ENCODE measurements around the gene DQX1.
A peak's percentile ranks its signal among the peaks of the same experiment; 100 is the strongest.

The DQX1 gene

DNA sequence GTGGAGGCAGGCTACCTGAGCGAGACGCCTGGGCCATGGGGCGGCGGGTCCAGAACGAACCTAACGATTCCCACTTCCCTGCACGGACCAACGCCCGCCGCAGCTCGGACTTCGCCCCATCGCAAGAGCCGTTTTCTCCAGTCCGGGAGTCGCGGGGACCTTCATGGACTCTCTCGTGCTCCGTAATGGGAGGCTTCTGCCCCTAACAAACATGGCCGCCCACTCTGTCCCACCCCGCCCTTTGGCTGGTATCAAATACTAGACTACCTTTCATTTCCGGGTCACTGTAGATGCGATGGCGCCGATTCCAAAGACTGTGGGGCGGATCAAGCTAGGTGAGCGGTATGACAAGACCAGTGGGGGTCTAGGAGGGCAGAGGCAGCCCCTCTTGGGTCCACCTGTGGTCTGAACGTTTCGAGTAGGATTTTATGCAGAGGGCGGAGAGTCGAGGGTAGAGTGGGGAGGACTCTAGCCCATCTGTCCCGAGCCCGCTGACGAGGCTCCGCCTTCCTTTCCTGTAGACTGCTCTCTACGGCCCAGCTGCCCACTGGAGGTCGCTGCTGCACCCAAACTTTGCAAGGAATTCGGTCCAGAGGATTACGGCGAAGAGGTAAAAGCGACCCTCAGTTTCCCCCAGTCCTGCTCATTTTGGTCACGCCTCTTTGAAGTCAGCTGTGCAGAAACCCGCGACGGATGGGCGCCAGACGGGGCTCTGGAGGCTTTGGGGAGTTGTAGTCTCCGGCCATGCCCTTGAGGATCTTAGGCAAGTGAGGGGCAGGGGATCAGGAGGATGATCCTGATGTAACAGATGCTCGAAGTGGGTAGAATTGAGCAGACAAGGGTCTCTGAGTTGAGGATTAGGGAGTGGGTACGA lies 43.0 kb downstream of the DQX1 start, which contains the start of the genes CCDC142 and TTC31:
Gene CCDC142, minus strand, starts transcription at position 198 of the 874 bp plus-strand sequence. Its CDS starts 161 bp downstream, at position 37.
Gene TTC31, plus strand, starts transcription at position 281 of the 874 bp plus-strand sequence. Its CDS starts 15 bp downstream, at position 296.
- peak within 1 kb of the TSS; percentile 91 for H3K4me3 ChIP-seq (replicated peaks; ENCODE audit: insufficient read depth, low read length)
- H3K27ac ChIP-seq (replicated peaks): peak within 1 kb of the TSS; percentile 75
- H3K27me3 ChIP-seq (ENCODE audit: insufficient read depth, poor library complexity, severe bottlenecking): no peaks in the 10 kb centered on the region
- TF ChIP-seq SPI1 (IDR thresholded peaks at IDR 0.05; ENCODE audit: borderline replicate concordance, low read depth) (no peak), POLR2AphosphoS5 (IDR thresholded peaks at IDR 0.05; ENCODE audit: low read depth) (peak; percentile 47; the same call in 1 of the 2 replicates), GABPA (IDR thresholded peaks at IDR 0.05; ENCODE audit: low read depth) (peak; percentile 87)
- TF ChIP-seq, protein P1, sequence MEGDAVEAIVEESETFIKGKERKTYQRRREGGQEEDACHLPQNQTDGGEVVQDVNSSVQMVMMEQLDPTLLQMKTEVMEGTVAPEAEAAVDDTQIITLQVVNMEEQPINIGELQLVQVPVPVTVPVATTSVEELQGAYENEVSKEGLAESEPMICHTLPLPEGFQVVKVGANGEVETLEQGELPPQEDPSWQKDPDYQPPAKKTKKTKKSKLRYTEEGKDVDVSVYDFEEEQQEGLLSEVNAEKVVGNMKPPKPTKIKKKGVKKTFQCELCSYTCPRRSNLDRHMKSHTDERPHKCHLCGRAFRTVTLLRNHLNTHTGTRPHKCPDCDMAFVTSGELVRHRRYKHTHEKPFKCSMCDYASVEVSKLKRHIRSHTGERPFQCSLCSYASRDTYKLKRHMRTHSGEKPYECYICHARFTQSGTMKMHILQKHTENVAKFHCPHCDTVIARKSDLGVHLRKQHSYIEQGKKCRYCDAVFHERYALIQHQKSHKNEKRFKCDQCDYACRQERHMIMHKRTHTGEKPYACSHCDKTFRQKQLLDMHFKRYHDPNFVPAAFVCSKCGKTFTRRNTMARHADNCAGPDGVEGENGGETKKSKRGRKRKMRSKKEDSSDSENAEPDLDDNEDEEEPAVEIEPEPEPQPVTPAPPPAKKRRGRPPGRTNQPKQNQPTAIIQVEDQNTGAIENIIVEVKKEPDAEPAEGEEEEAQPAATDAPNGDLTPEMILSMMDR (IDR thresholded peaks at IDR 0.05; ENCODE audit: insufficient read depth, low read length): peak; percentile 92
- TF ChIP-seq, protein P2, sequence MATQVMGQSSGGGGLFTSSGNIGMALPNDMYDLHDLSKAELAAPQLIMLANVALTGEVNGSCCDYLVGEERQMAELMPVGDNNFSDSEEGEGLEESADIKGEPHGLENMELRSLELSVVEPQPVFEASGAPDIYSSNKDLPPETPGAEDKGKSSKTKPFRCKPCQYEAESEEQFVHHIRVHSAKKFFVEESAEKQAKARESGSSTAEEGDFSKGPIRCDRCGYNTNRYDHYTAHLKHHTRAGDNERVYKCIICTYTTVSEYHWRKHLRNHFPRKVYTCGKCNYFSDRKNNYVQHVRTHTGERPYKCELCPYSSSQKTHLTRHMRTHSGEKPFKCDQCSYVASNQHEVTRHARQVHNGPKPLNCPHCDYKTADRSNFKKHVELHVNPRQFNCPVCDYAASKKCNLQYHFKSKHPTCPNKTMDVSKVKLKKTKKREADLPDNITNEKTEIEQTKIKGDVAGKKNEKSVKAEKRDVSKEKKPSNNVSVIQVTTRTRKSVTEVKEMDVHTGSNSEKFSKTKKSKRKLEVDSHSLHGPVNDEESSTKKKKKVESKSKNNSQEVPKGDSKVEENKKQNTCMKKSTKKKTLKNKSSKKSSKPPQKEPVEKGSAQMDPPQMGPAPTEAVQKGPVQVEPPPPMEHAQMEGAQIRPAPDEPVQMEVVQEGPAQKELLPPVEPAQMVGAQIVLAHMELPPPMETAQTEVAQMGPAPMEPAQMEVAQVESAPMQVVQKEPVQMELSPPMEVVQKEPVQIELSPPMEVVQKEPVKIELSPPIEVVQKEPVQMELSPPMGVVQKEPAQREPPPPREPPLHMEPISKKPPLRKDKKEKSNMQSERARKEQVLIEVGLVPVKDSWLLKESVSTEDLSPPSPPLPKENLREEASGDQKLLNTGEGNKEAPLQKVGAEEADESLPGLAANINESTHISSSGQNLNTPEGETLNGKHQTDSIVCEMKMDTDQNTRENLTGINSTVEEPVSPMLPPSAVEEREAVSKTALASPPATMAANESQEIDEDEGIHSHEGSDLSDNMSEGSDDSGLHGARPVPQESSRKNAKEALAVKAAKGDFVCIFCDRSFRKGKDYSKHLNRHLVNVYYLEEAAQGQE (IDR thresholded peaks at IDR 0.05; ENCODE audit: insufficient replicate concordance, low read depth): no peak
- peak in 1 of 2 experiments; percentile 98 for DNase-seq (ENCODE audit: low read depth in 1 of 2, low spot score in 1 of 2)

DNA sequence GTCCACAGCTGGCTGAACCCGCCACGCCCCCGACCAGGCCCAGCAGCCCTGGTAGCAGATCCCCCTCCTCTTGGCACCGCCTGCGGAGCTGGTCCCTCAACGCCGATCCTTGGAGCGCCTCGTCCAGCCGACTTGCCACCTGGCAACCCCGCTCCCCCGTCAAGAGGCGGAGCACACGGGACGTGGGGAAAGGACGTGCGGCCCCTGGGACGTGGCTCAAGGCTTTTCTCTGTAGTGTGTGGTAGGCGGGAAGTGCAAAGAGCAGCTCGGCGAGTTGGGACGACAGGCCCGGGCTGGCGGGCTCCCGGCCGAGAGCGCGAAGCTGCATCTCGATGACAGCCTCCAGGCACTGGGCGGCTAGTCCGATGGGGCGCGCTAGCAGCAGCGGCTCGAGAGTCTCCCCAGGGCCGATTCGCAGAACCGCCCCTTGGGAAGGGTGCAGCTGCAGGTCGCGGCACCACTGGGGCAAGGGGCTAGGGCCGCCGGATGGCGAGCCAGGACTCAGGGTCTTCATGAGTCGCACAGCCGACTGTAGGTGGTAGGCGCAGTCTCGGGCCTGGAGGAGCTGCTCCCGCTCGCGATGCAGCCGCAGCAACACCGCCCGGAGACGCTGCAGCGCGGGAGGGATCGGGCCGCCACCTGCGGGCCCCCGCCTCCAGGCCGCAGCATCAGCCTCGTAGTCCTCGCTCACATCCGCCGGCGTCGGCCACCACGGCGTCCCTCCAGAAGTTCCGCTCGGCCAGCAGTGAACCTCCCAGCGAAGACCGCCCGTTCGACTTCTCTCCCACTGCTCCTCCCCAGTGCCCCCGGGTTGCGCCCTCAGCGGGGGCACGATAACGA lies 43.9 kb downstream of the DQX1 start:
- TF ChIP-seq, protein P1 (IDR thresholded peaks at IDR 0.05; ENCODE audit: insufficient read depth, low read length): no peak
- TF ChIP-seq POLR2AphosphoS5 (IDR thresholded peaks at IDR 0.05; ENCODE audit: low read depth) (no peak), GABPA (IDR thresholded peaks at IDR 0.05; ENCODE audit: low read depth) (no peak), SPI1 (IDR thresholded peaks at IDR 0.05; ENCODE audit: borderline replicate concordance, low read depth) (0 out of 2 replicates have a peak, but pooled peaks have one; percentile 9)
- Histone ChIP-seq H3K4me3 (replicated peaks; ENCODE audit: insufficient read depth, low read length) (peak overlapping the region; percentile 91), H3K27me3 (ENCODE audit: insufficient read depth, poor library complexity, severe bottlenecking) (no peaks in the 10 kb centered on the region), H3K27ac (replicated peaks) (peak overlapping the region; percentile 75)
- DNase-seq (ENCODE audit: low read depth in 1 of 2, low spot score in 1 of 2): peak in 1 of 2 experiments; percentile 67

DNA sequence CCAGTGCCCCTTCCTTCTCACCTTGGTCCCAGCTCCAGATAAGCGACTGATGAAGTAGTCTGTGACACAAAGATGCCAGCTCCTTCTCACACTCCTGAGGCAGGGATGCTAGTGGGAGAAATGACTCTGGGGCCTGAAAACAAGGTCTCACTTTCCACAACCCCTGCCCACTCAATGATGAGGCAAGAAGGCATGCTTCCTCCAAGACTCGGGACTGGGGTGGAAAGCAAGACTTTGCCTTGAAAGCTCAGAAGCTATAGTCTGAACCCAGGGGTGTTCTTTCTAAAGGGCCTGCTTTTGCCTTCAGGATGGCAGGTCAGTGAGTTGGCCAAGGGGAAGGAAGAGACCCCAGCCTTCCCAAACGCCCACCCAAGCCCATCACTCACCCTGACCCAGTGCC lies 44.6 kb downstream of the DQX1 start:
- H3K27me3 ChIP-seq (ENCODE audit: insufficient read depth, poor library complexity, severe bottlenecking): no peaks in the 10 kb centered on the region
- DNase-seq (ENCODE audit: low read depth in 1 of 2, low spot score in 1 of 2): no peak
- no peak overlapping the region for H3K27ac ChIP-seq (replicated peaks)
- H3K4me3 ChIP-seq (replicated peaks; ENCODE audit: insufficient read depth, low read length): peak overlapping the region; percentile 91
- TF ChIP-seq SPI1 (IDR thresholded peaks at IDR 0.05; ENCODE audit: borderline replicate concordance, low read depth): no peak
- no peak for TF ChIP-seq GABPA (IDR thresholded peaks at IDR 0.05; ENCODE audit: low read depth)
- TF ChIP-seq, protein P1 (IDR thresholded peaks at IDR 0.05; ENCODE audit: insufficient read depth, low read length): no peak
- no peak for TF ChIP-seq POLR2AphosphoS5 (IDR thresholded peaks at IDR 0.05; ENCODE audit: low read depth)
- TF ChIP-seq, protein P2 (IDR thresholded peaks at IDR 0.05; ENCODE audit: insufficient replicate concordance, low read depth): no peak

Measured in HL-60 (cell line).